Motor neuron (in vitro differentiated cells): Measurements from ENCODE around the gene OR4C15. TPM values are rescaled to one million over a fixed set of nuclear protein-coding genes. Genes with fewer than 3 reads are reported as not detected.

Experiments
- ATAC-seq, 8 experiments: fragments of 200-7000 bp; cut with Tn5 transposase; replicated peaks in 6 of 8; 2 replicates each; pipeline ENCODE4 v1.8.0; 2021; ENCODE audit warnings: mild to moderate bottlenecking in 8 of 8, moderate library complexity in 8 of 8
- H3K27ac ChIP-seq, 2 donors: fragments of 250-450 bp; sonication (Bioruptor Pico); 2 replicates each; pipeline ENCODE4 v1.9.0; 2021; ENCODE audit warnings: antibody characterized with exemption in 2 of 2, mild to moderate bottlenecking in 2 of 2, moderate library complexity in 1 of 2
- H3K4me1 ChIP-seq, 2 donors: fragments of 250-450 bp; sonication (Bioruptor Pico); replicated peaks in 1 of 2; 2 replicates each; pipeline ENCODE4 v1.6.1; 2021; ENCODE audit warnings: antibody characterized with exemption in 2 of 2, mild to moderate bottlenecking in 2 of 2, moderate library complexity in 1 of 2
- H3K4me3 ChIP-seq, 5 donors: fragments of 250-450 bp; sonication (Bioruptor Pico); 2 replicates each; pipeline ENCODE4 v1.9.0; 2021; ENCODE audit warnings: antibody characterized with exemption in 5 of 5, mild to moderate bottlenecking in 5 of 5, moderate library complexity in 4 of 5
- WGBS, 10 experiments: fragments of 450-650 bp; shearing (Covaris generic); methylation state at CpG; one replicate each; pipeline ENCODE4 v1.0.0; 2022; 5-methylcytosine and 5-hydroxymethylcytosine counted together
- in situ Hi-C, 9 experiments: fragments of 400-800 bp; cut with MboI; loops; one replicate each; pipeline ENCODE4 v1.15.0; 2021; ENCODE audit warnings: low sequenced_read_pairs in 9 of 9, low pct_unique_long_range_greater_than_20kb in 2 of 9; ENCODE audit not compliant: unreplicated experiment in 9 of 9
- total RNA-seq, 8 experiments: library from RNA; unstranded; fragments of 300-600 nt; gene quantifications; 2 replicates each; pipeline versions ENCODE4 v1.2.3 to v1.2.4, GENCODE V29; 2022

The OR4C15 gene
- total RNA-seq, result under 1 TPM in 2 of 8 experiments, not detected in 6; 0.21 to 0.43 TPM

DNA sequence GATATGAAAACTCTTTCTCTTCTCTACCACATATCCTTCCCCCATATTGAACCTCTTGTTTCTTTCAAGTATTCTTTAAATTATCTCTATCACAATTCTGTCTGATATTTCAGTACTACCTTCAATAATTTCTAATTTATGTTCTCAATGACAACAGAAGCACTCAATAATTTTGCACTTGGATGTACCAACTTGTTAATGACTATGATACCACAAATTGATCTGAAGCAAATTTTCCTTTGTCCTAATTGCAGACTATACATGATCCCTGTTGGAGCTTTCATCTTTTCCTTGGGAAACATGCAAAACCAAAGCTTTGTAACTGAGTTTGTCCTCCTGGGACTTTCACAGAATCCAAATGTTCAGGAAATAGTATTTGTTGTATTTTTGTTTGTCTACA, at the start of gene OR4C15:
TSS of gene OR4C15 (plus strand) at position 301 of the 400 bp plus-strand sequence. CDS start at position 301, 0 bp downstream.
- ATAC-seq, result no peak
- Histone ChIP-seq H3K4me1 (no peaks in the 10 kb centered on the region), H3K27ac (no peak within 1 kb of the TSS), H3K4me3 (no peak within 1 kb of the TSS)
- in situ Hi-C loops, result loop anchor here in 1 of 9 experiments (25.0 kb wide), 1 partner anchor 108 kb away; the partner anchor contains the start of gene OR4C6

DNA sequence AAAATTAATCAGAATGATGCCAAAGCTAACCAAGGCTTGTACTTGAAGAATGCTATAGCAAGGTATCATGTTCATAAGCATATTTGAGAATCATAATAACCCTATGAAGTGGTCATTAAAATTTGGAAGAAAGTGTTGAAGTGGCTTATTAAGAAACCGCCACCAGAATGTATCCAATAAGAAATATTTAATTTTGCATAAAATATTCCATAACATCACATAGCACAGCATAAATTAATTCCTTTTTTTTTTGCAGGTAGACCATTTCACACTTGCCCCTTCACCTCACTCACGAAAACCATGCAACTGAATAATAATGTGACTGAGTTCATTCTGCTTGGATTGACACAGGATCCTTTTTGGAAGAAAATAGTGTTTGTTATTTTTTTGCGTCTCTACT, 17.6 kb downstream of the OR4C15 start, which contains the start of gene OR4C16:
TSS of gene OR4C16 (plus strand) at position 301 of the 400 bp plus-strand sequence. CDS start at position 301, 0 bp downstream.
- H3K4me3 ChIP-seq, result no peak within 1 kb of the TSS
- no peaks in the 10 kb centered on the region for H3K4me1 ChIP-seq
- ATAC-seq, result no peak
- in situ Hi-C loops, result loop anchor here in 1 of 9 experiments (25.0 kb wide), 1 partner anchor 90 kb away; the partner anchor contains the start of gene OR4C6
- WGBS, 10 experiments, result 6 to 58% (median 34%) methylated on average over 1 to 3 of the region's 3 CpGs; no CpG with 5 or more reads in 1 of the 10 experiments
- no peak within 1 kb of the TSS for H3K27ac ChIP-seq

DNA sequence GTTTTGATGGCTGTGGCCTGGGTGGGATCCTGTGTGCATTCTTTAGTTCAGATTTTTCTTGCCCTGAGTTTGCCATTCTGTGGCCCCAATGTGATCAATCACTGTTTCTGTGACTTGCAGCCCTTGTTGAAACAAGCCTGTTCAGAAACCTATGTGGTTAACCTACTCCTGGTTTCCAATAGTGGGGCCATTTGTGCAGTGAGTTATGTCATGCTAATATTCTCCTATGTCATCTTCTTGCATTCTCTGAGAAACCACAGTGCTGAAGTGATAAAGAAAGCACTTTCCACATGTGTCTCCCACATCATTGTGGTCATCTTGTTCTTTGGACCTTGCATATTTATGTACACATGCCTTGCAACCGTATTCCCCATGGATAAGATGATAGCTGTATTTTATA, 18.3 kb downstream of the OR4C15 start:
- WGBS, 10 experiments, result 0 to 29% (median 16%) methylated on average over 1 of the region's 1 CpG; no CpG with 5 or more reads in 6 of the 10 experiments
- Histone ChIP-seq H3K4me3 (no peak overlapping the region), H3K4me1 (no peaks in the 10 kb centered on the region), H3K27ac (no peak overlapping the region)
- in situ Hi-C loops, result loop anchor here in 1 of 9 experiments (25.0 kb wide), 1 partner anchor 90 kb away; the partner anchor contains the start of gene OR4C6
- ATAC-seq, result no peak

Other genes starting within 250 kb of the OR4C15 start
- under 1 TPM in 1 of 8 experiments, not detected in 7; 0.21 TPM for gene OR4A16, start 211.3 kb upstream of the OR4C15 start, total RNA-seq
- gene OR4A15, start 186.5 kb upstream of the OR4C15 start, total RNA-seq, result under 1 TPM in 2 of 8 experiments, not detected in 6; 0.33 to 0.36 TPM
- under 1 TPM in 1 of 8 experiments, not detected in 7; 0.33 TPM for gene OR4C16, start 17.7 kb downstream of the OR4C15 start, total RNA-seq
- gene OR4C11, start 53.2 kb downstream of the OR4C15 start, total RNA-seq, result under 1 TPM in 3 of 8 experiments, not detected in 5; 0.10 to 0.28 (median 0.17) TPM
- gene OR4P4, start 80.6 kb downstream of the OR4C15 start, total RNA-seq, result under 1 TPM in 1 of 8 experiments, not detected in 7; 0.24 TPM
- gene OR4S2, start 93.9 kb downstream of the OR4C15 start, total RNA-seq, result not detected
- under 1 TPM in 1 of 8 experiments, not detected in 7; 0.47 TPM for gene OR4C6, start 107.7 kb downstream of the OR4C15 start, total RNA-seq
- gene OR5D13, start 219.0 kb downstream of the OR4C15 start, total RNA-seq, result under 1 TPM in 1 of 8 experiments, not detected in 7; 0.33 TPM
- gene OR5D14, start 241.1 kb downstream of the OR4C15 start, total RNA-seq, result under 1 TPM in 2 of 8 experiments, not detected in 6; 0.33 to 0.36 TPM